IMR-90 (cell line): Measurements from ENCODE around the gene GRIK1. TPM values are rescaled to one million over a fixed set of nuclear protein-coding genes. Genes with fewer than 3 reads are reported as not detected.

Source experiments
- ATAC-seq: fragments of 200-7000 bp; cut with Tn5 transposase; 2 replicates; pipeline ENCODE4 v1.9.1; 2020; ENCODE audit warnings: low read depth, mild to moderate bottlenecking, moderate library complexity
- BruUV-seq: library from RNA; stranded (reverse); fragments of 400-500 nt; replicated peaks from 2 replicates; lab custom pipeline; 2021; lab: Mats Ljungman, UMichigan
- CTCF ChIA-PET: fragments of 300-600 bp; formaldehyde crosslinking; extraction: SDS; loops from one replicate; lab custom pipeline; 2021; ENCODE audit warnings: antibody characterized with exemption; lab: Yijun Ruan, JAX
- POLR2A ChIA-PET: fragments of 300-600 bp; sonication (Branson Sonifier 250); formaldehyde crosslinking; loops from one replicate; lab custom pipeline; 2022; ENCODE audit warnings: antibody characterized with exemption; ENCODE audit not compliant: unreplicated experiment; lab: Charles Lee
- DNase-seq: peaks from one replicate; pipeline ENCODE4 v3.0.0; 2013
- H2AFZ ChIP-seq: replicated peaks from 2 replicates; pipeline ENCODE3; 2013; ENCODE audit warnings: low read length, mild to moderate bottlenecking; ENCODE audit not compliant: poor library complexity
- H2AK5ac ChIP-seq: 2 replicates; pipeline ENCODE4 v1.6.1; 2013; ENCODE audit warnings: low read depth, low read length, inconsistent platforms
- H2AK9ac ChIP-seq: replicated peaks from 2 replicates; pipeline ENCODE3; 2013; ENCODE audit warnings: mild to moderate bottlenecking, low read depth, low read length, moderate library complexity; ENCODE audit not compliant: poor library complexity
- H2BK120ac ChIP-seq: 2 replicates; pipeline ENCODE4 v1.6.1; 2013; ENCODE audit warnings: low read depth, low read length, inconsistent platforms
- H2BK15ac ChIP-seq: 3 replicates; pipeline ENCODE4 v1.6.1; 2013; ENCODE audit warnings: low read depth, low read length, inconsistent platforms
- H2BK20ac ChIP-seq: 2 replicates; pipeline ENCODE4 v1.6.1; 2013; ENCODE audit warnings: low read depth, mild to moderate bottlenecking, inconsistent platforms, low read length, moderate library complexity
- H2BK5ac ChIP-seq: 2 replicates; pipeline ENCODE4 v1.6.1; 2013; ENCODE audit warnings: mild to moderate bottlenecking, low read depth, low read length, inconsistent platforms; ENCODE audit not compliant: poor library complexity, severe bottlenecking
- H3K14ac ChIP-seq: replicated peaks from 2 replicates; pipeline ENCODE4 v1.6.1; 2013; ENCODE audit warnings: low read depth, low read length, inconsistent platforms
- H3K18ac ChIP-seq: 2 replicates; pipeline ENCODE4 v1.6.1; 2013; ENCODE audit warnings: low read depth, low read length, control low read depth
- H3K23ac ChIP-seq: 2 replicates; pipeline ENCODE4 v1.6.1; 2013; ENCODE audit warnings: low read depth, low read length, inconsistent platforms
- H3K27ac ChIP-seq: 2 replicates; pipeline ENCODE4 v1.5.1; 2013; ENCODE audit warnings: mild to moderate bottlenecking, control low read depth, low read length; ENCODE audit not compliant: insufficient read depth
- H3K27me3 ChIP-seq: 2 replicates; pipeline ENCODE4 v1.6.1; 2013; ENCODE audit warnings: low read length; ENCODE audit not compliant: control insufficient read depth, insufficient read depth
- H3K36me3 ChIP-seq: 2 replicates; pipeline ENCODE4 v1.6.1; 2013; ENCODE audit warnings: low read length, mixed read lengths; ENCODE audit not compliant: control insufficient read depth, insufficient read depth
- H3K4ac ChIP-seq: 2 replicates; pipeline ENCODE4 v1.6.1; 2013; ENCODE audit warnings: low read depth, low read length, inconsistent platforms
- H3K4me1 ChIP-seq: 2 replicates; pipeline ENCODE4 v1.6.1; 2013; ENCODE audit warnings: low read length, mixed read lengths; ENCODE audit not compliant: control insufficient read depth, insufficient read depth
- H3K4me2 ChIP-seq: 2 replicates; pipeline ENCODE4 v1.6.1; 2013; ENCODE audit warnings: low read depth, mild to moderate bottlenecking, control low read depth, low read length, moderate library complexity
- H3K4me3 ChIP-seq: 2 replicates; pipeline ENCODE4 v1.5.1; 2013; ENCODE audit warnings: low read depth, mild to moderate bottlenecking, control low read depth, low read length, moderate library complexity; ENCODE audit not compliant: insufficient read depth
- H3K56ac ChIP-seq: 2 replicates; pipeline ENCODE4 v1.6.1; 2013; ENCODE audit warnings: low read length, inconsistent platforms; ENCODE audit not compliant: insufficient read depth; ENCODE audit errors: extremely low read depth
- H3K79me1 ChIP-seq, 2 experiments: 2 replicates each; pipeline ENCODE4 v1.6.1; 2013; ENCODE audit warnings: low read length in 2 of 2, inconsistent platforms in 1 of 2, low read depth in 1 of 2
- H3K9ac ChIP-seq: 2 replicates; pipeline ENCODE4 v1.6.1; 2013; ENCODE audit warnings: low read depth, low read length, control low read depth
- H3K9me1 ChIP-seq: 2 replicates; pipeline ENCODE4 v1.6.1; 2013; ENCODE audit warnings: low read length, inconsistent platforms; ENCODE audit not compliant: insufficient read depth
- H3K9me3 ChIP-seq: 2 replicates; pipeline ENCODE4 v1.6.1; 2013; ENCODE audit warnings: low read length; ENCODE audit not compliant: control insufficient read depth, insufficient read depth
- H4K20me1 ChIP-seq: 2 replicates; pipeline ENCODE4 v1.6.1; 2013; ENCODE audit warnings: low read length, inconsistent platforms; ENCODE audit not compliant: insufficient read depth
- H4K5ac ChIP-seq: 2 replicates; pipeline ENCODE4 v1.6.1; 2013; ENCODE audit warnings: mild to moderate bottlenecking, low read depth, low read length, control low read depth
- H4K8ac ChIP-seq, 2 experiments: 2 replicates each; pipeline ENCODE4 v1.6.1; 2013; ENCODE audit warnings: low read depth in 2 of 2, low read length in 2 of 2, control low read depth in 1 of 2, inconsistent platforms in 1 of 2
- H4K91ac ChIP-seq: 2 replicates; pipeline ENCODE4 v1.6.1; 2013; ENCODE audit warnings: low read depth, low read length, inconsistent platforms; ENCODE audit not compliant: insufficient read depth
- BHLHE40 ChIP-seq: fragments of 150-350 bp; IDR thresholded peaks from 2 replicates; pipeline ENCODE4 v1.6.1; 2016; ENCODE audit warnings: mild to moderate bottlenecking, low read depth, low read length
- CEBPB ChIP-seq: IDR thresholded peaks from 2 replicates; pipeline ENCODE4 v1.6.1; 2012; ENCODE audit warnings: low read depth, low read length, improper control_type of control experiment
- CHD1 ChIP-seq: IDR thresholded peaks from 2 replicates; pipeline ENCODE4 v1.6.1; 2012; ENCODE audit warnings: low read depth, low read length, improper control_type of control experiment
- FOS ChIP-seq: fragments of 150-350 bp; IDR thresholded peaks from 2 replicates; pipeline ENCODE4 v1.6.1; 2016; ENCODE audit warnings: low read depth, low read length
- MAFK ChIP-seq: IDR thresholded peaks from 2 replicates; pipeline ENCODE4 v1.6.1; 2012; ENCODE audit warnings: low read depth, low read length, improper control_type of control experiment
- MAZ ChIP-seq: IDR thresholded peaks from 2 replicates; pipeline ENCODE4 v1.6.1; 2012; ENCODE audit warnings: low read depth, mild to moderate bottlenecking, low read length, improper control_type of control experiment, moderate library complexity, borderline replicate concordance
- MXI1 ChIP-seq: IDR thresholded peaks from 2 replicates; pipeline ENCODE4 v1.6.1; 2012; ENCODE audit warnings: low read depth, mild to moderate bottlenecking, low read length, moderate library complexity, borderline replicate concordance
- NFE2L2 ChIP-seq: fragments of 150-350 bp; IDR thresholded peaks from 2 replicates; pipeline ENCODE4 v1.6.1; 2016; ENCODE audit warnings: low read depth, mild to moderate bottlenecking, low read length
- POLR2A ChIP-seq: IDR thresholded peaks from 2 replicates; pipeline ENCODE4 v1.6.1; 2012; ENCODE audit warnings: mild to moderate bottlenecking, low read depth, low read length
- RAD21 ChIP-seq: IDR thresholded peaks from 2 replicates; pipeline ENCODE4 v1.6.1; 2012; ENCODE audit warnings: low read length, improper control_type of control experiment
- RCOR1 ChIP-seq: IDR thresholded peaks from 2 replicates; pipeline ENCODE4 v1.6.1; 2012; ENCODE audit warnings: mild to moderate bottlenecking, low read length, improper control_type of control experiment; ENCODE audit not compliant: insufficient replicate concordance
- RFX5 ChIP-seq: IDR thresholded peaks from 2 replicates; pipeline ENCODE4 v1.8.0; 2012; ENCODE audit warnings: low read depth, mild to moderate bottlenecking, low read length, moderate library complexity
- SMC3 ChIP-seq: fragments of 150-350 bp; IDR thresholded peaks from 2 replicates; pipeline ENCODE4 v1.6.1; 2016; ENCODE audit warnings: low read depth, mild to moderate bottlenecking, antibody characterized with exemption, low read length, moderate library complexity
- WGBS, 2 experiments: methylation state at CpG; one replicate each; pipeline versions ENCODE4 v1.1.5 to v1.1.7; 2013; ENCODE audit warnings: missing lambda C conversion rate in 2 of 2; ENCODE audit not compliant: insufficient read length in 1 of 2; ENCODE audit errors: extremely low coverage in 2 of 2; 5-methylcytosine and 5-hydroxymethylcytosine counted together
- dilution Hi-C: fragments of 300-500 bp; cut with HindIII; formaldehyde crosslinking; loops from one replicate; pipeline ENCODE4 v1.14.3; 2018; ENCODE audit warnings: low sequenced_read_pairs; ENCODE audit not compliant: unreplicated experiment
- in situ Hi-C: fragments of 300-500 bp; cut with MboI; formaldehyde crosslinking; loops from 3 replicates; pipeline ENCODE4 v1.14.3; 2019; ENCODE audit warnings: low sequenced_read_pairs, inconsistent platforms, mixed read lengths
- intact Hi-C: fragments of 100-400 bp; cut with micrococcal nuclease; formaldehyde crosslinking; loops from 2 replicates; pipeline ENCODE4 v1.10.0; 2022
- polyA plus RNA-seq, 3 experiments: library from polyadenylated mRNA; depleted of rRNA; stranded (reverse); fragments of >200 nt; gene quantifications; 2 replicates each; pipeline ENCODE4 v1.2.3, GENCODE V29; 2012; ENCODE audit warnings: low replicate concordance in 1 of 3
- total RNA-seq: library from RNA; depleted of rRNA; stranded (reverse); fragments of >200 nt; gene quantifications from 2 replicates; pipeline ENCODE4 v1.2.3, GENCODE V29; 2012
- TF ChIP-seq, protein P1 (sequence below): fragments of 150-350 bp; IDR thresholded peaks from 2 replicates; pipeline ENCODE4 v1.6.1; 2016; ENCODE audit warnings: low read depth, mild to moderate bottlenecking, low read length, moderate library complexity, borderline replicate concordance
- TF ChIP-seq, protein P2 (sequence below): fragments of 150-350 bp; IDR thresholded peaks from 2 replicates; pipeline ENCODE4 v1.6.1; 2017; ENCODE audit warnings: mild to moderate bottlenecking, antibody characterized with exemption, low read length, low read depth

Gene GRIK1
- total and polyA plus RNA-seq, 2 of the 4 experiments (the other 2 are of a cell fraction): not detected

DNA sequence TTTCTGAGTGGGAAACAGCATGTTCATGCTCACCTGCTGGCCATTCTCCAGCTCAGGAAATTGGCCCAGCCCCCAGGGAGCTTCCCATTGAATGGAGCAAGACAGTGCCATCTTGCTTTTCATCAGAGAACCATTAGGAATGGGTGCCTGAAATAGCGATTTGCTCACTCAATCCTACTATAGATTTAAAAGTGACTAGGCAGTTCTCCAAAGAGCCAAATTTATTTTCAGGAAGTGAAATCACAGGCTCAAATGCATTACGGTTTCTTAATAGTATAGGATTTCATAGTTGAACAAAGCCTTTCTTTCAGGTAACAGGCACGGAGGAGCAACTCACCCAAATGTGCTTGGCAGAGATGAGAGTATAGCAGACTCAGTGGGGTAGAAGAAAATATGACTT, 272.1 kb downstream of the GRIK1 start:
- Histone ChIP-seq H2AK5ac (no peak overlapping the region), H3K36me3 (no peaks in the 10 kb centered on the region), H2BK120ac (no peak overlapping the region), H3K4me1 (no peaks in the 10 kb centered on the region), H3K9me1 (no peaks in the 10 kb centered on the region), H3K18ac (no peak overlapping the region), H2BK15ac (no peak overlapping the region), H2AK9ac (no peak overlapping the region), H2AFZ (no peak overlapping the region), H4K8ac (no peak overlapping the region), H2BK5ac (no peak overlapping the region), H3K9ac (no peak overlapping the region), H3K56ac (no peak overlapping the region), H3K79me1 (no peaks in the 10 kb centered on the region), H3K4ac (no peak overlapping the region), H3K9me3 (no peaks in the 10 kb centered on the region), H2BK20ac (no peak overlapping the region), H4K91ac (no peak overlapping the region), H3K27ac (no peak overlapping the region), H3K4me3 (no peak overlapping the region), H3K14ac (no peak overlapping the region), H4K20me1 (no peaks in the 10 kb centered on the region), H3K27me3 (no peaks in the 10 kb centered on the region), H4K5ac (no peak overlapping the region), H3K4me2 (no peak overlapping the region), H3K23ac (no peak overlapping the region)
- no peak for ATAC-seq
- intact Hi-C loops (no loop called here), in situ Hi-C loops (no loop called here), dilution Hi-C loops (no loop called here)
- no CpG with 5 or more reads among the region's 3 CpGs for WGBS, 2 experiments
- DNase-seq: no peak
- POLR2A ChIA-PET: no interaction called here
- BruUV-seq: no TSS peak
- no peak for TF ChIP-seq MAFK
- TF ChIP-seq CHD1: no peak
- TF ChIP-seq FOS: no peak
- TF ChIP-seq RFX5: no peak
- TF ChIP-seq, protein P1, sequence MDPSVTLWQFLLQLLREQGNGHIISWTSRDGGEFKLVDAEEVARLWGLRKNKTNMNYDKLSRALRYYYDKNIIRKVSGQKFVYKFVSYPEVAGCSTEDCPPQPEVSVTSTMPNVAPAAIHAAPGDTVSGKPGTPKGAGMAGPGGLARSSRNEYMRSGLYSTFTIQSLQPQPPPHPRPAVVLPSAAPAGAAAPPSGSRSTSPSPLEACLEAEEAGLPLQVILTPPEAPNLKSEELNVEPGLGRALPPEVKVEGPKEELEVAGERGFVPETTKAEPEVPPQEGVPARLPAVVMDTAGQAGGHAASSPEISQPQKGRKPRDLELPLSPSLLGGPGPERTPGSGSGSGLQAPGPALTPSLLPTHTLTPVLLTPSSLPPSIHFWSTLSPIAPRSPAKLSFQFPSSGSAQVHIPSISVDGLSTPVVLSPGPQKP: no peak
- no peak for TF ChIP-seq MXI1
- no peak for TF ChIP-seq RCOR1
- TF ChIP-seq POLR2A: no peak
- no peak for TF ChIP-seq RAD21
- no peak for TF ChIP-seq MAZ
- TF ChIP-seq NFE2L2: no peak
- TF ChIP-seq BHLHE40: no peak
- TF ChIP-seq SMC3: no peak
- TF ChIP-seq CEBPB: no peak
- TF ChIP-seq, protein P2, sequence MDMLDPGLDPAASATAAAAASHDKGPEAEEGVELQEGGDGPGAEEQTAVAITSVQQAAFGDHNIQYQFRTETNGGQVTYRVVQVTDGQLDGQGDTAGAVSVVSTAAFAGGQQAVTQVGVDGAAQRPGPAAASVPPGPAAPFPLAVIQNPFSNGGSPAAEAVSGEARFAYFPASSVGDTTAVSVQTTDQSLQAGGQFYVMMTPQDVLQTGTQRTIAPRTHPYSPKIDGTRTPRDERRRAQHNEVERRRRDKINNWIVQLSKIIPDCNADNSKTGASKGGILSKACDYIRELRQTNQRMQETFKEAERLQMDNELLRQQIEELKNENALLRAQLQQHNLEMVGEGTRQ: no peak
- CTCF ChIA-PET: no interaction called here
